ENCODE results near the gene YAE1. TPM values are rescaled to one million over a fixed set of nuclear protein-coding genes. Genes with fewer than 3 reads are reported as not detected.

YAE1 gene
- total and polyA plus RNA-seq, 3 experiments from 2014 or later, result 12.7 to 14.2 (median 13.4) TPM

DNA sequence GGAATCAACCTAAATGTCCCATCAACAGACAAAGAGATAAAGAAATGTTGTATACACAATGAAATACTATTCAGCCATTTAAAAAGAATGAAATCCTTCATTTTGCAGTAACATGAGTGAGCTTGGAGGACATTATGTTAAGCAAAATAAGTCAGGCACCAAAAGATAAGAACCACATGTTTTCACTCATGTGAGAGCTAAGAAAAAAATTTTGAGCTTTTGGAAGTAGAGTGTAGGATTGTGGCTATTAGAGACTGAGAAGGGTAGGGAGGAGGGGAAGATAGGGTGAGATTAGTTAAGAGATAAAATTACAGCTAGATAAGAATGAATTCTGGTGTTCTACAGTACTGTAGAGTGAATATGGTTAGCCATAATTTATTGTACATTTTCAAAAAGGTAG is 8.3 kb upstream of the YAE1 start:
- POLR2A ChIA-PET, result no interaction called here
- no peaks in the 10 kb centered on the region for H3K4me1 Mint-ChIP-seq

DNA sequence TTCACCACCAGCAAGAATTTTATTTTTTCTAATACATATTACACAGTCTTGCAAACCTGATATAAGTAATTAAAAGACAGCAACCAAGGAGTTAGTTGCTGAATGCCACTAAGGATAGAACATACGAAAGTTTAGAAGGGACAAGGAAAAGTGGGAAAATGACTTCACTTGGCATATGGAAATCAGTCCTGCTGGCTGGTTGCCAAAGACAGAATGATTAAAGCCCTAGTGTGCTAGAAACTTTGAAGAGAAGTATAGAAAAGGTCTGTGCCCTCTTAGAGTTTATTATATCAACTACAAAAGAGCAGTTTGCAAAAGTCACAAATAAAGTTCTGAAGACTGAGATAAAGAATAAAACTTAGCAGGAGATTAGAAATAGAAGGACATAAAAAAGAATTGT is 5.8 kb upstream of the YAE1 start:
- DNase-seq, result no peak
- Histone ChIP-seq H3K27ac (ENCODE audit: low read depth, low read length) (no peak overlapping the region), H3K36me3 (ENCODE audit: insufficient read depth, low read length) (no peaks in the 10 kb centered on the region), H3K4me3 (ENCODE audit: low read length) (no peak overlapping the region), H3K9me3 (ENCODE audit: low read length) (no peaks in the 10 kb centered on the region), H3K27me3 (ENCODE audit: insufficient read depth, low read length, poor library complexity, severe bottlenecking) (no peaks in the 10 kb centered on the region), H3K4me1 (ENCODE audit: insufficient read depth, low read length) (peaks cover 2% of the 10 kb centered on the region)
- H3K27ac Mint-ChIP-seq, result no peak overlapping the region
- ChIA-PET CTCF (interaction anchor here (1.5 kb wide), 1 partner anchor 20 kb away, joined by 3 read pairs; no protein-coding TSS in a partner anchor), POLR2A (no interaction called here)
- H3K4me3 Mint-ChIP-seq, result peak overlapping the region in 1 of 7 donors; percentile 5
- H3K27me3 Mint-ChIP-seq, result peaks cover 11 to 19% of the 10 kb centered on the region in 2 donors
- H3K4me1 Mint-ChIP-seq, result peaks cover under 1 to 4% (median 1%) of the 10 kb centered on the region in 3 donors
- no peaks in the 10 kb centered on the region for H3K36me3 Mint-ChIP-seq
- no peaks in the 10 kb centered on the region for H3K9me3 Mint-ChIP-seq

More for the DNA sequence above, 8.3 kb upstream of the YAE1 start:
- Histone ChIP-seq H3K4me1 (ENCODE audit: insufficient read depth, low read length) (no peaks in the 10 kb centered on the region), H3K9me3 (ENCODE audit: low read length) (no peaks in the 10 kb centered on the region), H3K27me3 (ENCODE audit: insufficient read depth, low read length, poor library complexity, severe bottlenecking) (no peaks in the 10 kb centered on the region), H3K27ac (ENCODE audit: low read depth, low read length) (no peak overlapping the region), H3K4me3 (ENCODE audit: low read length) (no peak overlapping the region), H3K36me3 (ENCODE audit: insufficient read depth, low read length) (no peaks in the 10 kb centered on the region)
- no peaks in the 10 kb centered on the region for H3K9me3 Mint-ChIP-seq
- no peak overlapping the region for H3K27ac Mint-ChIP-seq
- DNase-seq, result no peak
- CTCF ChIA-PET, result interaction anchor here (1.1 kb wide), 1 partner anchor 23 kb away, joined by 3 read pairs; no protein-coding TSS in a partner anchor
- peaks cover 11 to 35% of the 10 kb centered on the region in 2 donors for H3K27me3 Mint-ChIP-seq
- no peak overlapping the region for H3K4me3 Mint-ChIP-seq
- no peaks in the 10 kb centered on the region for H3K36me3 Mint-ChIP-seq

DNA sequence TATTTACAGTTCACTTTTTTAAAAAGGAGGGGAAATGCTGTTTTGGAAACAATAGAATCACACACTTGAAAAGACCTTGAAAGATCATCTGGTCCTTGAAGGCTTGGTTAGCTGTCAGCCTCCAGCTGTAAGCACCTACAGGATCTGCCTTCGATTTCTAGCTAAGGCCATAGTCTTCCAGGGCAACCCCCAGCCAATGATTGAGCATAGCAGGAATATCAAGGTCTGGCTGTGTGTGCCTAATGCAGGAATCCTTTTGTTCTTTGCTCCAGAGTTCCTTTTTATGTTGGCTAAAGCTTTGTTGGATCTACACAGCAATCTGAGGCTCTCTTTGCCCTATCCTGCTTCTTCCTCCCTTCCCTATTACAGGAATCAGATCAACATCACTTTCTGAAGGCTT is 5.2 kb upstream of the YAE1 start:
- Histone ChIP-seq H3K4me1 (ENCODE audit: insufficient read depth, low read length) (peaks cover 5% of the 10 kb centered on the region), H3K27ac (ENCODE audit: low read depth, low read length) (no peak overlapping the region), H3K36me3 (ENCODE audit: insufficient read depth, low read length) (no peaks in the 10 kb centered on the region), H3K27me3 (ENCODE audit: insufficient read depth, low read length, poor library complexity, severe bottlenecking) (no peaks in the 10 kb centered on the region), H3K4me3 (ENCODE audit: low read length) (no peak overlapping the region), H3K9me3 (ENCODE audit: low read length) (no peaks in the 10 kb centered on the region)
- DNase-seq, result no peak
- ChIA-PET POLR2A (no interaction called here), CTCF (no interaction called here)
- Mint-ChIP-seq H3K9me3 (no peaks in the 10 kb centered on the region), H3K36me3 (peaks cover 0 to 3% (median 0%) of the 10 kb centered on the region in 3 donors), H3K27ac (no peak overlapping the region), H3K4me3 (no peak overlapping the region), H3K27me3 (peaks cover 11 to 19% of the 10 kb centered on the region in 2 donors), H3K4me1 (peaks cover 6 to 10% (median 7%) of the 10 kb centered on the region in 3 donors)

DNA sequence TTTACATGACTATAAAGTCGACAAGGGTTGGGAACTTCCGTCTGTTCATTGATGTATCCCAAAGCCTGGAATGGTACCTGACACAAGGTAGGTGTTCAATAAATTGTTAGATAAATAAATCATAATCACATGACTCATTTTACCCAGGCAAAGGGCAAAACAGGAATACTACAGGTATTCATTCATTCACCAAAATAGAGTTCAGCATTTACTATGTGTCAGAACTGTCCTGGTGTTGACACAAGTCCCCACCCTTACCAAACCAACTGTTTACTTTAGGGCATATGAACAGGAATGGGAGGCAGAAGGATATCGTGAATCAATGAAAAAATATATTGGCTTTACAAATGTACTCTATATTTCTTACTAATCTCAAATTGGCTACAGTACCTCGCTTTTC is 666 bp upstream of the YAE1 start:
- Histone ChIP-seq H3K36me3 (ENCODE audit: insufficient read depth, low read length) (no peaks in the 10 kb centered on the region), H3K4me1 (ENCODE audit: insufficient read depth, low read length) (peaks cover 14% of the 10 kb centered on the region), H3K4me3 (ENCODE audit: low read length) (peak overlapping the region; percentile 73), H3K9me3 (ENCODE audit: low read length) (no peaks in the 10 kb centered on the region), H3K27ac (ENCODE audit: low read depth, low read length) (peak overlapping the region; percentile 72), H3K27me3 (ENCODE audit: insufficient read depth, low read length, poor library complexity, severe bottlenecking) (no peaks in the 10 kb centered on the region)
- Mint-ChIP-seq H3K4me1 (peaks cover 19 to 43% (median 29%) of the 10 kb centered on the region in 3 donors), H3K36me3 (peaks cover 0 to 21% (median 4%) of the 10 kb centered on the region in 3 donors), H3K27me3 (peaks cover 3% of the 10 kb centered on the region in 2 donors), H3K9me3 (no peaks in the 10 kb centered on the region), H3K4me3 (peak overlapping the region; percentile 91 to 100 (median 99)), H3K27ac (peak overlapping the region; percentile 62 to 100 (median 98))
- no peak for DNase-seq
- ChIA-PET CTCF (no interaction called here), POLR2A (no interaction called here)

DNA sequence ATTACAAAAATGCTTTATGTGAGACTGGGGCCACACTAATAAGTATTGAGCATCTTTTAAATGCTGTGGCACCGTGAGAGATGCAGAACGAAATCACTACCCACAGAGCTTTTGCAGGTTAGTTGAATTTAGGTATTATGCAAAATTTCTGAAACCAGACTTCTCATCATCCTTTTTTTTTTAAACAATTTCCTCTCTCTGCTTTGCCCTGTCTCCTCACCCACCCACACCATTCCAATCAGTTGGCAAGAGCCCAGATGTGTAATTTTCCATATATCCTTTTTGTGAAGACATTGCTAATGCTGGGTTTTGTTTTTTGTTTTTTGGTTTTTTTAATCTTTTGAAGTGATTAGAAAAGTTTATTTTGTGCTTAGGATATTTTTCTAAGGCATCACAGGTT is 1.1 kb downstream of the YAE1 start:
- Histone ChIP-seq H3K9me3 (ENCODE audit: low read length) (no peaks in the 10 kb centered on the region), H3K27me3 (ENCODE audit: insufficient read depth, low read length, poor library complexity, severe bottlenecking) (no peaks in the 10 kb centered on the region), H3K4me3 (ENCODE audit: low read length) (peak overlapping the region; percentile 73), H3K27ac (ENCODE audit: low read depth, low read length) (no peak overlapping the region), H3K4me1 (ENCODE audit: insufficient read depth, low read length) (peaks cover 14% of the 10 kb centered on the region), H3K36me3 (ENCODE audit: insufficient read depth, low read length) (no peaks in the 10 kb centered on the region)
- peaks cover 19 to 43% (median 29%) of the 10 kb centered on the region in 3 donors for H3K4me1 Mint-ChIP-seq
- H3K4me3 Mint-ChIP-seq, result peak overlapping the region; percentile 91 to 100 (median 99)
- ChIA-PET POLR2A (interaction anchor here (1.4 kb wide), 2 partner anchors 166 to 169 kb away, joined by 3 to 4 read pairs; no protein-coding TSS in a partner anchor), CTCF (interaction anchor here (0.9 to 1.6 kb wide), 6 partner anchors 10 to 166 kb away, joined by 3 to 6 read pairs (median 4); no protein-coding TSS in a partner anchor)
- H3K36me3 Mint-ChIP-seq, result peaks cover 0 to 36% (median 4%) of the 10 kb centered on the region in 3 donors
- no peaks in the 10 kb centered on the region for H3K9me3 Mint-ChIP-seq
- H3K27ac Mint-ChIP-seq, result peak overlapping the region in 6 of 8 donors; percentile 2 to 99 (median 24)
- H3K27me3 Mint-ChIP-seq, result no peaks in the 10 kb centered on the region
- no peak for DNase-seq

DNA sequence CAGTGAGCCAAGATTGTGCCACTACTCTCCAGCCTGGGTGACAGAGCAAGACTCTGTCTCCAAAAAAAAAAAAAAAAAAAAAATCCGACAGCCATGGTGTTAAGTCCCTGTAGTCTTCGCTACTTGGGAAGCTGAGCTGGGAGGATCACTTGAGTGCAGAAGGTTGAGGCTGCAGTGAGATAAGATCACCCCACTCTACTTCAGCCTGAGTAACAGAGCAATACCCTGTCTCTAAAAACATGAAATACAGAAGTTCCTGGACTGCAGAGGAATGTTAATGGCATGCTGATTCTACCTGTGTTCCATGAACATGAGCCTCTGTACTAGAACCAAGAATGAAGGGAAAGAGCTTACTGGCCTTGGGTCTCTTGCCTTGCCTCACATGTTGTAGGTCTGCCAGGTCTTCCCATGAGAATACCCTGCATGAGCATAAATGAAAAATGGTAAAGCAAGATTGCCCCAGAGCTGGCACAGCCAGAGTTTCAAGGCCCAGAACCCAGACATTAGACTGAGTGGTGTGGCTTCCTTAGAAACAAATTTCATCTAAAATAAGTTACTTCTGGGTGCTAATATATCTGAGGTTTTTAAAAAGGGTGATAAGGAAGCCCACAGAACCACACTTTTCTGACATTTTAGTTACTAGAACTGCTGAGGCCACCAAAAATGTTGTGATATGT is 8.6 kb downstream of the YAE1 start:
- Mint-ChIP-seq H3K4me1 (peaks cover 0 to 6% (median 0%) of the 10 kb centered on the region in 3 donors), H3K9me3 (no peaks in the 10 kb centered on the region), H3K4me3 (no peak overlapping the region), H3K36me3 (peaks cover 0 to 45% (median 4%) of the 10 kb centered on the region in 3 donors), H3K27ac (peak overlapping the region in 3 of 8 donors; percentile 22 to 46 (median 37)), H3K27me3 (no peaks in the 10 kb centered on the region)
- Histone ChIP-seq H3K27me3 (ENCODE audit: insufficient read depth, low read length, poor library complexity, severe bottlenecking) (no peaks in the 10 kb centered on the region), H3K4me3 (ENCODE audit: low read length) (no peak overlapping the region), H3K9me3 (ENCODE audit: low read length) (no peaks in the 10 kb centered on the region), H3K4me1 (ENCODE audit: insufficient read depth, low read length) (no peaks in the 10 kb centered on the region), H3K36me3 (ENCODE audit: insufficient read depth, low read length) (peaks cover 3% of the 10 kb centered on the region), H3K27ac (ENCODE audit: low read depth, low read length) (no peak overlapping the region)
- ChIA-PET CTCF (interaction anchor here (9.8 kb wide), 1 partner anchor 167 kb away, joined by 346 read pairs; no protein-coding TSS in a partner anchor), POLR2A (interaction anchor here (0.7 kb wide), 1 partner anchor 138 kb away, joined by 17 read pairs; no protein-coding TSS in a partner anchor)
- no peak for DNase-seq

DNA sequence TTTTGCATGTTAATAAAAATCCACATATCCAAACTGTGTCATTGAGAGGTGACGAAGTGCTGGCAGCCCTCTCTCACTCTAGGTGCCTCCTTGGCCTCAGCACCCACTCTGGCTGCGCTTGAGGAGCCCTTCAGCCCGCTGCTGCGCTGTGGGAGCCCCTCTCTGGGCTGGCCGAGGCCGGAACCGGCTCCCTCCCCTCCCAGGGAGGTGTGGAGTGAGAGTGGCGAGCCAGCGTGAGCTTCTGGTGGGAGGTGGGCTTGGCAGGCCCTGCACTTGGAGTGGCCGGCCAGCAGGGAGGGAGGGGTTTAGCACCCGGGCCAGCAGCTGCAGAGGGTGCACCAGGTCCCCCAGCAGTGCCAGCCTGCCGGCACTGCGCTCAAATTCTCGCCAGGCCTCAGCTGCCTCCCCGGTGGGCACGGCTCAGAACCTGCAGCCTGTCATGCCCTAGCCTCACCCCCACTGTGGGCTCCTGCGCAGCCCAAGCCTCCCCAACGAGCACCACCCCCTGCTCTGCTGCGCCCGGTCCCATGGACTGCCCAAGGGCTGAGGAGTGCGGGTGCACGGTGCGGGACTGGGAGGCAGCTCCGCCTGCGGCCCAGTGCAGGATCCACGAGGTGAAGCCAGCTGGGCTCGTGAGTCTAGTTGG is 11.1 kb downstream of the YAE1 start:
- Mint-ChIP-seq H3K36me3 (peaks cover 0 to 23% (median 4%) of the 10 kb centered on the region in 3 donors), H3K4me3 (no peak overlapping the region), H3K9me3 (no peaks in the 10 kb centered on the region), H3K4me1 (peaks cover 3 to 4% (median 4%) of the 10 kb centered on the region in 3 donors), H3K27ac (no peak overlapping the region), H3K27me3 (no peaks in the 10 kb centered on the region)
- no peak overlapping the region for H3K27ac ChIP-seq (ENCODE audit: low read depth, low read length)
- H3K9me3 ChIP-seq (ENCODE audit: low read length), result no peaks in the 10 kb centered on the region
- no peaks in the 10 kb centered on the region for H3K27me3 ChIP-seq (ENCODE audit: insufficient read depth, low read length, poor library complexity, severe bottlenecking)
- no peaks in the 10 kb centered on the region for H3K4me1 ChIP-seq (ENCODE audit: insufficient read depth, low read length)
- H3K4me3 ChIP-seq (ENCODE audit: low read length), result no peak overlapping the region
- CTCF ChIA-PET, result interaction anchor here (1.1 to 9.8 kb wide), 4 partner anchors 10 to 319 kb away, joined by 3 to 346 read pairs (median 4); no protein-coding TSS in a partner anchor
- peaks cover 3% of the 10 kb centered on the region for H3K36me3 ChIP-seq (ENCODE audit: insufficient read depth, low read length)
- DNase-seq, result no peak
- POLR2A ChIA-PET, result no interaction called here

All from CD8-positive, alpha-beta memory T cell (primary cell).